DMS153 (cell line): ENCODE data around the gene ZNF169.
"Not testable (repeated sequence)": the region's sequence is repeated elsewhere in the genome, so short reads cannot be mapped to it uniquely, and the experiment has no call there.

ENCODE experiments used
- DNase-seq: peaks from one replicate; lab custom pipeline; 2025; lab: John Stamatoyannopoulos, UW

Gene ZNF169

DNA sequence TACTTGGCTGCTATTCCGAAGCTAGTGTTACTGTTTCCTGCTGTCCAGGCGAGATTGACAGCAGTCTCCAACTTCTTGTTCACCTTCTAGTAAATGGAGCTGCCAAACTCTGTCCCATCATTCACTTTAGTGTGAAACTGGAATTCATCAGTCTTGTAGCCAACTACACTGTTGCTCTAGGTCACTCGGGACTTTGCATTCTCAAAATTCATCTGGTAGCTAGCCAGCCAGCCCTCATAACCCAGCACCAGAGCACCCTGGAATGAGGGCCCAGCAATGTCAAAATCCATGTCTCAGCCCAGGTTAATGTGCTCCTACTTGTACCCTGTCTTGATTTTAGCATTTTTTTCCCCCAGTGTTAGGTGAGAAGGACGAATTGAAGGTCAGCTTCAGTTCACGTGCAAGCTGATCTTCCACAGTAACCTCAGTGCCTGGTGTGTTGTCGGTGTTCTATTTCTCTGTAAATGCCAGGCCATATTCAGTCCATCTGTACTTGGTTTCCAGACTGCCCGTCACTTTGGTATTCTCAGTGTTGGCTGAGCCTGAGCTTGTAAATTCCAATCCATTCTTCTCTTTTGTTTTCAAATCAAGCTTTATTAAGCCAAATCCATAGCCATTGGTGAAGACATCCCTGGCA, 28.9 kb downstream of the ZNF169 start:
- no peak for DNase-seq

DNA sequence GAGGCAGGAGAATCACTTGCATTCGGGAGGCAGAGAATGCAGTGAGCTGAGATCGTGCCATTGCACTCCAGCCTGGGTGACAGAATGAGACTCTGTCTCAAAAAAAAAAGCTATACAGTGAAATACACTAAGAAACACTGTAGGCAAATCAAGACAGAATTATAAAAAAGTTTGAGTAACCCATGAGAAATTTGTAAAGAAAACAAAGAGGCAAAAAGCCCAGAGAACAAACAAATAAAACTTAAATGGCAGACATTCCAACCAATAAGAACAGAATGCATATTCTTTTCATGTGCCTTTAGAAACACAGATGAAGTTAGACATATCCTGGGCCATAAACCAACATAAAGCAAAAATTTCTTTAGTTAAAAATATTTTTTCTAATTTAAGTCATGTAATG, 30.6 kb downstream of the ZNF169 start:
- DNase-seq = no peak

DNA sequence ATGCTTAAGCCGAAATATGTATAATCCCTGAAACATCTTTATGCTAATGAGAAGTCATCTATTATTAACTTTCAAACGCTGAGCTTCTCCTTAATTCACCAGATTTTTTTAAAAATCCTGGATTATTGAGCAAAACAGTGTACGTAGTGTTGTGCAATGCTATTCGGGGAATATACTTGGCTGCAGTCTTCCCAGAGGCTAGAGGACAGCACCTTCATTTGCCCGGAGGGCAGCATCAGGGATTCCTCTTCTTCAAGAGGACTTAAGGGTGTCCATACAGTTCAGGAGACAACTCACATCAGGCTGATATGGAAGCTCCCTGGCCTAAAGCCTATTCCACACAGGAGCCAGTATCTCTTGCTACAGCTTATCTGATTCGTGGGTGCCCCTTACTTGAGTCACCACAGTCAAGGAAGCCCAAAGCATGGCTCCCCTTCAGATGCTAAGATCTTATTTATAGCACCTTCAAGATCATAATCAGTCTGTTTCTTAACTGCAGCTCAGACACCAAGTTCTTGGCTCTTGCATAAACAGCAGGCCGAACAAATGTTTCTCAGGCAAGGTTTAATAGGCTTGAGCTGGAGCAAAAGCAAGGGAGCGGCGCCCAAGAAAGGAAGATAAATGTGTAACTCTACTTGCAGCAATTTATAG, 40.0 kb downstream of the ZNF169 start:
- DNase-seq = no peak

DNA sequence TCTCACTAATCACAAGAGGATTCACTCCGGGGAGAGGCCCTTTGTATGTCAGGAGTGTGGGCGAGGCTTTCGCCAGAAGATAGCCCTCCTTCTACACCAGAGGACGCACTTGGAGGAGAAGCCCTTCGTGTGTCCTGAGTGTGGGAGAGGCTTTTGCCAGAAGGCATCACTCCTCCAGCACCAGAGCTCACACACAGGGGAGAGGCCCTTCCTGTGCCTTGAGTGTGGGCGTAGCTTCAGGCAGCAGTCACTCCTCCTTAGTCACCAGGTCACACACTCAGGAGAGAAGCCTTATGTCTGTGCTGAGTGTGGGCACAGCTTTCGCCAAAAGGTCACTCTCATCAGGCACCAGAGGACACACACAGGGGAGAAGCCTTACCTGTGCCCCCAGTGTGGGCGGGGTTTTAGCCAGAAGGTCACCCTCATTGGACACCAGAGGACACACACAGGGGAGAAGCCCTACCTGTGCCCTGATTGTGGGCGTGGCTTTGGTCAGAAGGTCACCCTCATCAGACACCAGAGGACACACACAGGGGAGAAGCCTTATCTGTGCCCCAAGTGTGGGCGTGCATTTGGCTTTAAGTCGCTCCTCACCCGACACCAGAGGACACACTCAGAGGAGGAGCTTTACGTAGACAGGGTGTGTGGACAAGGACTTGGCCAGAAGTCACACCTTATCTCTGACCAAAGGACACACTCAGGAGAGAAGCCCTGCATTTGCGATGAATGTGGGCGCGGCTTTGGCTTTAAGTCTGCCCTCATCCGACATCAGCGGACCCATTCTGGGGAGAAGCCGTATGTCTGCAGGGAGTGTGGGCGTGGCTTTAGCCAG, 41.6 kb downstream of the ZNF169 start:
- DNase-seq = no peak

DNA sequence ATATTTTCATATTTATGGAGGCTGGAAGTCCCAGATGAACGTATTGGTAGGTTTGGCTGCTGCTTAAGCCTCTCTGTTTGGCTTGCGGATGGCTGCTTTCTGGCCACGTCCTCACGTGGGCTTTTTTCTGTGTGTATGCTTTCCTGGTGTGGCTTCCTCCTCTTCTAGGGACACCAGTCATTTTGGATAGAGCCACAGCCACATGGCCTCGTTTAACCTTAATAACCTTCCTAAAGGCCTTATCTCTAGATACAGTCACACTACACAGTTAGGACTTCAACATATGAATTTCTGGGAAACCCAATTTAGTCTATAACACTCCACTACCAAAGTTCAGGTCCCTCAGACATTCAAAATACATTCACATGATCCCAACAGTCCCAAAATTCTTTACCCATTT, 42.5 kb downstream of the ZNF169 start:
- DNase-seq = no peak

DNA sequence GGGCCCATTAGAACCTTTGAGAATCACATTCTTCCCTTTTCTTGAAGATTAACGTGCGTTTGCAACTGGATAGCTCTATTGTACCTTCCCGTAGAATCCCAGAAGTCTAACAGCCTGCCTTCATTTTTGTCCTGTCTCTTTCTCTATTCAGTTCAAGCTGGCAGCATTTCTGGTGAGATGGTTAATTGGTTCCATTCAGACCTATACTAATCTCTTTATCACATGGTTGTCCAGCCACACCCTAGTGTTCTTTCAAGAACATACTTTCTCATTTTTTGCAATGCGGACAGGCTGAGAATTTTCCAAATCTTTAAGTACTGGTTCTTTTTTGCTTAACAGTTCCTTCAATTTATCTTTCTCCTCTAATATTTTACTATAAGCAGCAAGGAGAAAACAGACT, 43.3 kb downstream of the ZNF169 start:
- DNase-seq = no peak

DNA sequence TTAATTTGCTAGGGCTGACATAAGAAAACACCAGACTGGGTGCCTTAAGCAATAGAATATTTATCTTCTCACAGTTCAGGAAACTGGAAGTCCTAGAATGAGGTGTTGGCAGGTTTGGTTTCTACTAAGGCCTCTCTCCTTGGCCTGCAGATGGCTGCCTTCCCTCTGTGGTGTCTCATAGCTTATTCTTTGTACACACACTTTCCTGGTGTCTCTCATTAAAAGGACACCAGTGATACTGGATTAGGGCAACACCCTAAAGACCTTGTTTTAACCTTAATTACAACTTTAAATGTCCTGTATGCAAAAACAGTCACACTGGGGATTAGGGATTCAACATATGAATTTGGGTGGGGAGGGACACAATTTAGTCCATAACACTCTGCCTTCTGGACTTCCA, 44.2 kb downstream of the ZNF169 start:
- no peak for DNase-seq

DNA sequence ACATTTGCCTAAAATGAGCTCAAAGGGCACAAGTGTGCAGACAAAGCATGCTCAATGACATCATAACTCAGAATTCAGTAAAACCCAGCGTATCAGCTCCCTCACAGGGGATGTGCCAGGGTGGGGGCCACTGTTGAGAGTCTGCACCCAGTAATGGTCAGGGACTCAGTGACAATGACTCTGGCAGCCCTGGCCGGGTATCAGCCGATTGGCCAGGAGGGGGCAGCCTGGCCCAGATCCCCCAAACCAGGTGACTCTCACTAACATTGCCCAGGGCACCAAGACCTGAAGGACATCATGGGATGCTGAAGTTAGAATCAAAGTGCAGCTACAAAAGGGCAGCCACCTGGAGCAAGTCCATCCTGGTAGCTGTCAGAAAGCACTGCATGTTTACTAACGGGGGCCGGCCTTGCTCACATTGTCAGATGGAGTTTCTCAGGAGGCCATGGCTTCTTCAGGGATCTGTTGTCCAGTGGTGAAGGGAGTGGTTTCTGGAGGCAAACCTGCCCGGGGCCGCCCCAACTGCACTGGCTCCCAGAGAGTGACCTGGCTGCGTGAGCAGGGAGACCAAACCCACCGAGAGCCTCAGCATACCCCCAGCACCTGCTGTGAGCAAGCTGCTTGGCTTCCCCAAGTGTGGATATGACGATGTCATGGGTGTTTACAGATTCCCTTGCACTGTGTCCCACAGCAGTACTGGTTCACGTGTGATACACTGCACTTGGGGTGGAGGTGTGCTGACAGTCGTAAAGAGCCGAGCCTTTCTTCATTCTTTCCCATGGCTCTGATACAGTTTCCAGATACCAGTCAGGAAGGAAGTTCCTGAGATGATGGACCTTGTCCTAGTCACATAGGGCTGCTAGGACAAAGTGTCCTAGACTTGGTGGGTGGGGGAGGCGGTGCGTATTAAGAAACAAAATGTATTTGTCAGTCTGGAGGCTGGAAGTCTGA, 56.2 kb downstream of the ZNF169 start:
- DNase-seq = not testable (repeated sequence)

DNA sequence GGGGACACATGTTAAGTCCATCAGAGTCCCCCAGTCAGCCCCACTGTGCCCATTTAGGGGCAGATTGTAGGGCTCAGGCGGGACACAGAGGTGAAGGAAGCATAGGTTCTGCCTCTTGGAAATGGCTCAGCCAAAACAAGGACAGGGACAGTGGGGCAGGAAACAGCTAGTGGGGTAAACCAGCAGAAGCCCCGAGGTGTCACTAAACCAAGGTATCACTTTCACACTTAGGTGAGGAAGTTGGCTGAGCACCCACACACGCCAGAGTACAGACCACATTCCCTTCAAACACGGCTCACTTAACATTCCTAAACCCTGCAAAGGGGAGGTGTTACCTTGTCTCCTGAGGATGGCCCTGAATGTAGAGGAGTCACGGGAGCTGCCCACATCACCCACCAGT, 57.1 kb downstream of the ZNF169 start:
- DNase-seq = not testable (repeated sequence)

DNA sequence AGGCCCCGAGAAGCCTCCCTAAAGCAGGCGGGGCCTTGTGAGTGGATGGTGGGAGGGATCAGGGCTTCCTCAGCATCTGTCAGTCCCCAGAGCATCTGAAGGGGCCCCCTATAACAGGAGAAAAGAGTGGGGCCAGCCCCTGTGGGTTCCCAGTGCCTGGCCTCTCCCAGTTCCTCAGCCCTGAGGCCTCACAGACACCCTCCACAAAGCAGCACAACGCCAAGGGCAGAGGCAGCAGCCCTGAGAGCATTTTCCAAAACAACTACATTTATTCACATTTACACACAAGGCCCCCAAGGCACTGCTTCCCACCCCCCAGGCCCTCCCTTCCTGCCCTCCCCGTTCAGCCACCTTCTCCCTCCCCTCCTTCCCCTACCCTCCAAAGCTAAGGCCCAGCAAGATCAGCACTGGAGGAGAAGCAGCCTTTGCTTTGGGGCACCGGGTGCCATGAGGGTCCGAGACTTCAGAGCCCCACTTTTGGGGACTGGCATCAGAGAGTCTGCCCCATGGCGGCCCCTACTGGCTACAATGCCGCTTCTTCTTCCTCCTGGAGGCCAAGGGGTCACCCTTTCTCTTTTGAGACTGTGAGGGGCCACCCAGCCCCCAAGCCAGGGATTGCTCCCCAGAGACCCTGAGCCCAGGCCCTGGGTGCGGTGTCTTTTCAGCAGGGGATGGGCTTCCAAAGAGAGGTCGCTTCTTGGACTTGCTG, 59.0 kb downstream of the ZNF169 start:
- not testable (repeated sequence) for DNase-seq

DNA sequence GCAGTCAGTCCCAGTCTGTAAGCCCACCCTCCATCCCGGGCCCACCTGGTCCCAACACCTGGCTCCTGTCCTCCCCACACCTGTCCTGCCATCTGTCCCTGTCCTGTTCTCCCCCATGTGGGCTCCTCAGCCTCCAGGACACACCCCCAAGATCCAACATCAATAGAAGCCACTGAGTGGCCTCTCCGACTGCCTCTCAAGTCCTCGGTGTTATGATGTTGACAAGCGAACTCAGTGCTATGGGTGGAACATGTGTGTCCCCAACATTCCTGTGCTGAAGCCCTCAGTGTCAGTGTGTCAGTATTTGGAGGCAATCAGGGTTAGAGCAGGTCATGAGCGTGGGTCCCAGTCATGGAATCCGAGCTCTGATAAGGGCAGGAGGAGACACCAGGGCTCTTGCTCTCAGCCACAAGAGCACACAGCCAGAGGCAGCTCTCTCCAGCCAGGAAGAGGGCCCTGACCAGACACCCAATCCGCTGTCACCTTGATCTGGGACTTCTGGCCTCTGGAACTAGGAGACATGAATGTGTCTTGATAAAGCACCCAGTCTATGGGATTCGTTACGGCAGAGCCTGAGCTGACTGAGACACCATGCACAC, 63.3 kb downstream of the ZNF169 start:
- not testable (repeated sequence) for DNase-seq

DNA sequence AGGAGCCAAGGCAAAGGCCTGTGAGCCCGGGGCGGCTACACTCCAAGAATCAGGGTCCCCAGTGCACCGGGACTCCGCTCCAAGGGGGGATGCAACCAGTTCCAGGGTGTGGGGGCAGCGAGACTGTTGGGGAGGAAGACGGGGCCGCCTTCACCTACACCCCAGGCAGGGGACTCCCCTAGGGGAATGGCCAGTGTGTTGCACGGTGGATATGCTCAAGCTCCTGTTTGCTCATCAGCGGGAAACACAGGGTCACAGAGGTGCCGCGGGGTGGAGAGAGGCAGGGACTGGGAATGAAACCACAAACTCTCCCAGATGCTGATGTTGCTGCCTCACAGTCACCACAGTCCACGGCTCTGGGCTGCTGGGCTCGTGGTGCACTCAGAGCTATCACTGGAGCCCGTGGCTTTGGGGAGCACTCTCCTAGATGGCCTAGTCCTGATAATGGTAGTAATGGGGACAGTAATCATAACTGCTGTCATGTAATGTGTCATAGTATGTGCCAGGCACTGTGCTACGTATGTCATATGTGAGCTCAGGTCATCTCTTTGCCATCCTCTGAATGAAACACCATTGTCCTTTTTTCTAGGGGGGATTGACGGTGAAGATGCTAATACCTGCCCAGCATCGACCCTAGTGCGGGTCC, 64.2 kb downstream of the ZNF169 start:
- DNase-seq = not testable (repeated sequence)

DNA sequence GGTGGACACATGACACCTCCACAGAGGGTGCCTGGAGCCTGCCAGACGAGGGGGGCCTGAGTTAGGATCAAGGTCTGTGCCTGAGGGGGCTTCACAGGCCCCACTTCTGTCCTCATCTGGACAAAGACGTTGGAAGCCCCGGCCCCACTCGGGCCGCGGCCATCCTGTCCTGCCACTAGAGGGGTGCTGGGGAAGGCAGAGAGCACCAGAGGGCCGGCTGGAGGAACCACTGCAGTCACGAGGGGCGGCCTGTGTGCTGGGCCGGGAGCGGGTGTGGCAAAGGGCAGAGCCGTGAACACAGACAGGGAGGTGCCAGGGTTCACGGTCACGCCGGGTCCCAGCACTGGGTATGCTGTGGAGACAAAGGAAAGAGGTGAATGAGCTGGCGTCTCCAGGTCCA, 66.5 kb downstream of the ZNF169 start:
- not testable (repeated sequence) for DNase-seq

DNA sequence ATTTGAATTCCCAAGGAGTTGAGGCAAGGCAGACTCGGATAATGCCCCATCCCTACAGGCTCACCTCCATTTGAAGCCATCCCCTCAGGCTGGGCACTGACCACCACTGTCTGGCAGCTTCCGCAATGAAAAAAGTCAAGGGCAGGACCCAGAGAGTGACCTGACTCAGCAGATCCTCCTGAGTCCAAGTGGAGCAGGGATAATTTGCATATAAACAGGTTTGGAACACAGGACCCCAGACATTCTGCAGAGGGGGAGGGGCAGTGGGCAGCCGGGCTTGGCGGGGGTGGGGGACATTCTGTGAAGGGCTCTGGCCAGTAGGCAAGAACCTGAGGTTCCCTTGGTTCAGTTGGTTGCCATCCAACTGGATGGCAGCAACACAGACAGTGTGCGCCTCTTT, 69.4 kb downstream of the ZNF169 start, which contains the start of gene NUTM2F:
NUTM2F (minus strand) TSS at position 101 of the 400 bp plus-strand sequence; CDS start at position 80, 21 bp downstream.
- DNase-seq = not testable (repeated sequence)

DNA sequence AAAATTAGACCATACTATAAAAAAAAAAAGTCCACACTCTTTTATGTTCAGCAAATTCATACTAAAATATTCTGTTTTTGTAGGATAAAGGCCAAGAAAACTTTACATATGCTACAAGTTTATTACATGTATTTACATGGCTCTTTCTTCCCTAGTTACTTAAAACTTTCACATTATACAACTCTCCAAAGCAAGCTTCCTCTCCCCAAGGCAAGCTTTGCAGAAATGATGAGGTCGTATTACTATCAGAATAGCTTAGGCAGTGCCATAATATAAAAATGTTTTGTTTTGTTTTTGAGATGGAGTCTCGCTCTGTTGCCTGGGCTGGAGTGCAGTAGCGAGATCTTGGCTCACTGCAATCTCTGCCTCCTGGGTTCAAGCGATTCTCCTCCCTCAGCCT, 77.3 kb downstream of the ZNF169 start:
- DNase-seq = not testable (repeated sequence)

DNA sequence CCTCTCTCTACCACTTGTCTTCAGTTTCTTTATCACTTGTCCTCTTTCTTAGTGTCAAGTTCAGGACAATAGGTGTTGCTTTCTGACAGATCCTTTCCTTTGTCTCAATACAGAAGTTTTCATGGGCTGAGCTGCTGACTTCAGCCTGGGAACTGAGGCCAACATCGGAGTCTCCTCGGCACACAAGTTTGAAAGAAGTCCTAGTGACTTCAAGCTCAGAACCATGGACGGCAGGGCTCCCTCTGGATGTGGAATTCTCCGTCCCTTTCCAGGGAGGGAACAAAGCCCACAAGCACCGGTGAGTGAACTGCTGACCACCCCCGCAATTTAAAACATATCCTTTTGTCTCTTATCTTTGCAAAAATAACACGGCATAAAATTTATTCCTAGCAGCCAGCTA, 79.6 kb downstream of the ZNF169 start:
- DNase-seq = not testable (repeated sequence)

DNA sequence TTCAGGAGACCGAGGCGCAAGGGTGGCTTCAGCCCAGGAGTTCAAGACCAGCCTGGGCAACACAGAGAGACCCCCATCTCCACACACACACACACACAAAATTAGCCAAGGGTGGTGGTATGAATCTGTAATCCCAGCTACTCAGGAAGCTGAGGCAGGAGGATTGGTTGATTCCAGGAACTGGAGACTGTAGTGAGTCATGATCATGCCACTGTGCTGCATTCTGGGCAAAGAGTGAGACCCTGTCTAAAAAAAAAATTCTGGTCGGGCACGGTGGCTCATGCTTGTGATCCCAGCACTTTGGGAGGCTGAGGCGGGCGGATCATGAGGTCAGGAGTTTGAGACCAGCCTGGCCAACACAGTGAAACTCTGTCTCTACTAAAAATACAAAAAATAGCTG, 80.6 kb downstream of the ZNF169 start:
- DNase-seq = not testable (repeated sequence)

DNA sequence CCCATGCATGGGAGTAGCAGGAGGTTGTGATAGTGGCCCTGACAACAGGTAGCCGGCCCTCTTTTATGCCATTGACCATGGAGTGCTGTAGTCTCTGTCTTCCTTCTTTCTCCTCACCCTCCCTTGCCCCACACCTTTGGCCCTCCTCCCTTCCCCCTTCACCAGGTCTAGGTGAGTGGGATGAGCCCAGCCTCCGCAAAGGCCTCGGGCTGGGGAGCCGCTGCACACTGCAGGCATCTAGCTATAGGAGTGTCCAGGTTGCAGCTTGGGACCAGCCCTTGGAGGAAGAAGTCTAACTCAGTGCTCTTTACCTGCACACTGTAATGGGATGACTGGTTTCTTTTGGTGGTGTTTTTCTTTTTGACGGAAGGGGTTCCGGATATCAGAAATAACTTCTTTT, 81.7 kb downstream of the ZNF169 start:
- not testable (repeated sequence) for DNase-seq

DNA sequence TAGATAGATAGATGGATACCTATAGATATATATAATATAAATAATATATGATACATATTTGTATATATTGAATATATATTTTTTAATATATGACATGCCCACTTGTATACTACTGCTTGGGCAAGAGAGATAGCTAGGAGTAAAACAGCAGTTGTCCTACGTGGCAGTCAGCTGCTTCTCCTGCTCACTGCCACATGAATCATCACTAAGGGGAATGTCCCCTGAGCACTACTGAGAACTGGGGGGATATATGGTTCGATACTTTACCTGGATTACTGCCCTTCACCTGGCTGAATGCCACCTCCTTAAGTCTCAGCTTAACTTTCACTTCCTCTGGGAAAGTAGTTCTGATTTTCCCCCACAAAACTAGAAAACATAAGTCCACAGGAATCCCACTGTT, 82.6 kb downstream of the ZNF169 start:
- not testable (repeated sequence) for DNase-seq

DNA sequence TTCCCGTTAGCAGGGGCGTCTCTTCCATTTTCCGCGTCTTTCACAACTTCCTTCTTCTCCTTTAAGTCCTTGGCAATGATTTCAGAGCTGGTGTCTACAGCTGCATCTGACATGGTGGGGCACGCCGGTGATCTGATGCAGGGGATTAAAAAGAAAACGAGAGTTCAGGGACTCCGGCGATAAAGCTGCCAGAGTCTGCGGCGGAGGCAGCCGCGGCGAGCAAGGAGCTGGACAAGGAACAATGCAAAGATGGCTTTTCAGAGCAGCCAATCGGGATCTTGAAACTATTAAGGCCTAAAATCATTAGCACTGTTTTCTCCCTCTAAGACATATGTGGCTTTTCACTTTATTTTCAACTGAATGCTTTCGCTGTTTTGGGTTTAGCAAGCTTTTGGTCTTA, 88.4 kb downstream of the ZNF169 start:
- not testable (repeated sequence) for DNase-seq
